OCI-LY1 (cell line): ENCODE data around the gene RP9.

Experiments used
- EZH2 ChIP-seq: fragments of 200-600 bp; sonication (generic), shearing (Covaris generic); IDR thresholded peaks from 2 replicates; pipeline ENCODE4 v1.8.0; 2017; ENCODE audit warnings: borderline replicate concordance, mixed run types, mild to moderate bottlenecking, antibody characterized with exemption, low read length, moderate library complexity, mixed read lengths
- TF ChIP-seq, protein P1 (sequence below): fragments of 200-600 bp; sonication (generic), shearing (Covaris generic); IDR thresholded peaks from 2 replicates; pipeline ENCODE4 v1.5.1; 2017; ENCODE audit warnings: mild to moderate bottlenecking, antibody characterized with exemption, low read length, moderate library complexity, mixed read lengths

DNA sequence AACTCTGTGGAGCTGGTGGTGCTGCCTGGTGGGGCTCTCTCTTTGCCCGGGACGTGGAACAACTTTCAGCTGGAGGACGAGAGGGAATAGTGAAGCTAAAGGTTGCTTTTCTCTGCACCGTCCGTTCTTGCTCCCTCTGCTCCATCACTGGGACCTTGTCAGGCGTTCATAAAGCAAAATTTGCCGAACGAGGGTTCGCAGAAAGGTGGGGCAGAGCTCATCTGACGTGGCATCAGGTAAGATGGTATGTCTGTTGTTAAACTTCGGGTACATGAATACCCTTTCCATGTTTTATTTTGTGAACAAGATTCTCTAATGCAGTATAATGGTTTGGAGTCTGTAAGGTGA lies 20.6 kb upstream of the RP9 start:
- TF ChIP-seq, protein P1, sequence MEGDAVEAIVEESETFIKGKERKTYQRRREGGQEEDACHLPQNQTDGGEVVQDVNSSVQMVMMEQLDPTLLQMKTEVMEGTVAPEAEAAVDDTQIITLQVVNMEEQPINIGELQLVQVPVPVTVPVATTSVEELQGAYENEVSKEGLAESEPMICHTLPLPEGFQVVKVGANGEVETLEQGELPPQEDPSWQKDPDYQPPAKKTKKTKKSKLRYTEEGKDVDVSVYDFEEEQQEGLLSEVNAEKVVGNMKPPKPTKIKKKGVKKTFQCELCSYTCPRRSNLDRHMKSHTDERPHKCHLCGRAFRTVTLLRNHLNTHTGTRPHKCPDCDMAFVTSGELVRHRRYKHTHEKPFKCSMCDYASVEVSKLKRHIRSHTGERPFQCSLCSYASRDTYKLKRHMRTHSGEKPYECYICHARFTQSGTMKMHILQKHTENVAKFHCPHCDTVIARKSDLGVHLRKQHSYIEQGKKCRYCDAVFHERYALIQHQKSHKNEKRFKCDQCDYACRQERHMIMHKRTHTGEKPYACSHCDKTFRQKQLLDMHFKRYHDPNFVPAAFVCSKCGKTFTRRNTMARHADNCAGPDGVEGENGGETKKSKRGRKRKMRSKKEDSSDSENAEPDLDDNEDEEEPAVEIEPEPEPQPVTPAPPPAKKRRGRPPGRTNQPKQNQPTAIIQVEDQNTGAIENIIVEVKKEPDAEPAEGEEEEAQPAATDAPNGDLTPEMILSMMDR: no peak
- no peak for TF ChIP-seq EZH2
